ENCODE data around the gene LGALS13. TPM values are rescaled to one million over a fixed set of nuclear protein-coding genes. Genes with fewer than 3 reads are reported as not detected.

The LGALS13 gene
- total RNA-seq, 4 donors from 2014 or later = not detected

GRCh38 chr19:39637891-39638290 is 35.6 kb downstream of the LGALS13 start:
- Histone ChIP-seq H3K27me3 (no peaks in the 10 kb centered on the region), H3K27ac (no peak overlapping the region), H3K4me3 (no peak overlapping the region), H3K9me3 (no peaks in the 10 kb centered on the region), H3K4me1 (no peaks in the 10 kb centered on the region), H3K36me3 (no peaks in the 10 kb centered on the region)
- DNase-seq (ENCODE audit: low spot score in 2 of 2) = no peak
- TF ChIP-seq EP300 (IDR thresholded peaks at IDR 0.05) = no peak
- WGBS, 2 donors = 54 to 67% methylated on average over 4 of the region's 4 CpGs

DNA sequence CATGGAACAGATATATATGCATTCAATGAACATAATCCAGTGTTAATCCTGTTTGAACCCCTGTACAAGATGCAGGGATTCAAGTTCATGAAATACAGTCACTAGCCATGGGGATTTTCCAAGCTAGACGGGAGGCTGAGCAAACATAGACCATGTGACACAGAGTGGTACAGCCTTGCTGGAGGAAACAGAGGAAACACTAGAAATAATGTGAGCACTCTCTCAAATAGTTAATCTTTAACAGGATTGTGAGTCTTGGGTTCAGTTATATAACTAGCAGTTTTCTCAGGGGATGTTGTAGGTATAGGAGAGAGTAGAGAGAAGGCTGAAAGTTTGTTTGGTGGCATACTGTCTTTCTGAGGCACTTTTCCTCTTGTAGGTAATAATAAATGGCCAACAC is 39.4 kb downstream of the LGALS13 start:
- no peaks in the 10 kb centered on the region for H3K27me3 ChIP-seq
- H3K4me1 ChIP-seq = no peaks in the 10 kb centered on the region
- H3K27ac ChIP-seq = no peak overlapping the region
- DNase-seq (ENCODE audit: low spot score in 2 of 2) = no peak
- TF ChIP-seq EP300 (IDR thresholded peaks at IDR 0.05) (no peak), CTCF (IDR thresholded peaks at IDR 0.05) (no peak), POLR2A (IDR thresholded peaks at IDR 0.05) (no peak)
- no peak overlapping the region for H3K4me3 ChIP-seq
- no peaks in the 10 kb centered on the region for H3K36me3 ChIP-seq
- no peaks in the 10 kb centered on the region for H3K9me3 ChIP-seq
- 36 to 48% methylated on average over 1 of the region's 1 CpG for WGBS, 2 donors

DNA sequence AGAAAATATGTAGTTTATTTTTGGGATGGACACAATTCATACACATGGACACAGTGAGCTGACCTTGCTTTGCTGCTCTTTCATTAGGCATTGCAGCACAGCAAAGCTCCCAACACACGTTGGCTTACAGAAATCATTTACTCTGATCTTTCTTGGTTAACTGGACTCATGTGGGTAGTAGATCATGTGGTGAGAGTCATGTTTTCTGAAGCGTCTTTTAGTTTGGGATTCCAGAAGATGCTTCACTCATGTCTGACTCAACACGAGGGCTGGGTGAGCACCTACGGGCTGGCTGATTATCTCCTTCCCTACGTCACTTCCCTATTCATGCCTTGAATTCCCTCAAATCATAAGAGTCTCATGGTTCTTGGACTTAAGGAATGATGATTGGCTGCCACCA is 41.3 kb downstream of the LGALS13 start:
- H3K4me1 ChIP-seq = no peaks in the 10 kb centered on the region
- H3K4me3 ChIP-seq = no peak overlapping the region
- no peak overlapping the region for H3K27ac ChIP-seq
- H3K36me3 ChIP-seq = no peaks in the 10 kb centered on the region
- TF ChIP-seq POLR2A (IDR thresholded peaks at IDR 0.05) (no peak), EP300 (IDR thresholded peaks at IDR 0.05) (no peak), CTCF (IDR thresholded peaks at IDR 0.05) (no peak)
- DNase-seq (ENCODE audit: low spot score in 2 of 2) = no peak
- H3K27me3 ChIP-seq = no peaks in the 10 kb centered on the region
- 69 to 73% methylated on average over 5 of the region's 5 CpGs for WGBS, 2 donors
- no peaks in the 10 kb centered on the region for H3K9me3 ChIP-seq

GRCh38 chr19:39645800-39646411 is 43.6 kb downstream of the LGALS13 start:
- DNase-seq (ENCODE audit: low spot score in 2 of 2) = no peak
- 26 to 27% methylated on average over 6 of the region's 6 CpGs for WGBS, 2 donors

GRCh38 chr19:39647918-39648317 is 45.6 kb downstream of the LGALS13 start:
- no peak overlapping the region for H3K27ac ChIP-seq
- WGBS, 2 donors = 46% methylated on average over 3 of the region's 3 CpGs
- no peak overlapping the region for H3K4me3 ChIP-seq
- no peaks in the 10 kb centered on the region for H3K9me3 ChIP-seq
- no peak for DNase-seq (ENCODE audit: low spot score in 2 of 2)
- no peak for TF ChIP-seq POLR2A (IDR thresholded peaks at IDR 0.05)
- TF ChIP-seq EP300 (IDR thresholded peaks at IDR 0.05) = no peak
- TF ChIP-seq CTCF (IDR thresholded peaks at IDR 0.05) = no peak
- no peaks in the 10 kb centered on the region for H3K27me3 ChIP-seq
- no peaks in the 10 kb centered on the region for H3K36me3 ChIP-seq
- H3K4me1 ChIP-seq = no peaks in the 10 kb centered on the region

More at GRCh38 chr19:39645800-39646411, 43.6 kb downstream of the LGALS13 start:
- no peaks in the 10 kb centered on the region for H3K9me3 ChIP-seq
- H3K4me1 ChIP-seq = no peaks in the 10 kb centered on the region
- TF ChIP-seq EP300 (IDR thresholded peaks at IDR 0.05) (no peak), CTCF (IDR thresholded peaks at IDR 0.05) (no peak), POLR2A (IDR thresholded peaks at IDR 0.05) (no peak)
- no peaks in the 10 kb centered on the region for H3K36me3 ChIP-seq
- no peaks in the 10 kb centered on the region for H3K27me3 ChIP-seq
- no peak overlapping the region for H3K27ac ChIP-seq
- H3K4me3 ChIP-seq = no peak overlapping the region

GRCh38 chr19:39655613-39656012 is 53.3 kb downstream of the LGALS13 start, which contains the start of gene LGALS16:
Gene LGALS16, plus strand, starts transcription at chr19:39655913. Its CDS starts 49 bp downstream, at chr19:39655962.
- no peaks in the 10 kb centered on the region for H3K36me3 ChIP-seq
- no peaks in the 10 kb centered on the region for H3K4me1 ChIP-seq
- no peak within 1 kb of the TSS for H3K27ac ChIP-seq
- DNase-seq (ENCODE audit: low spot score in 2 of 2) = no peak
- no peaks in the 10 kb centered on the region for H3K27me3 ChIP-seq
- WGBS, 2 donors = 32 to 50% methylated on average over 3 of the region's 3 CpGs
- no peaks in the 10 kb centered on the region for H3K9me3 ChIP-seq
- H3K4me3 ChIP-seq = no peak within 1 kb of the TSS
- no peak for TF ChIP-seq CTCF (IDR thresholded peaks at IDR 0.05)
